Effector CD4-positive, alpha-beta T cell (primary cell): ENCODE data around the gene SERPINA3.

ENCODE experiments used
- DNase-seq: peaks from one replicate; pipeline ENCODE4 v3.0.0-alpha.2; 2020

Gene SERPINA3

GRCh38 chr14:94656043-94656442 lies 43.9 kb downstream of the SERPINA3 start:
- DNase-seq: no peak

GRCh38 chr14:94659256-94659655 lies 47.1 kb downstream of the SERPINA3 start:
- DNase-seq: no peak

- no peak for DNase-seq
These were observed 47.7 kb downstream of the SERPINA3 start for GRCh38 chr14:94659901-94660300.

- DNase-seq: no peak
These were observed 48.2 kb downstream of the SERPINA3 start for GRCh38 chr14:94660306-94660946.

GRCh38 chr14:94663538-94663937 lies 51.3 kb downstream of the SERPINA3 start:
- DNase-seq: no peak

- DNase-seq: no peak
These were observed 51.9 kb downstream of the SERPINA3 start for GRCh38 chr14:94663965-94664704.

- no peak for DNase-seq
These were observed 52.9 kb downstream of the SERPINA3 start for GRCh38 chr14:94665121-94665520.

GRCh38 chr14:94665544-94665943 lies 53.4 kb downstream of the SERPINA3 start:
- no peak for DNase-seq

GRCh38 chr14:94670692-94671285 lies 58.6 kb downstream of the SERPINA3 start:
- DNase-seq: no peak

- no peak for DNase-seq
These were observed 59.8 kb downstream of the SERPINA3 start for GRCh38 chr14:94671870-94672444.

- no peak for DNase-seq
These were observed 60.9 kb downstream of the SERPINA3 start for GRCh38 chr14:94673071-94673470.
